Stimulated activated naive B cell treated with anti-CD40 and anti-IgM and Interleukin-4, amounts not matched to agents 10 μg/mL and 1 μg/mL and 100 μg/mL, for 72 hours (primary cell): ENCODE data around the gene RIN3.

Source experiments
- ATAC-seq, 2 donors: fragments of 150-1000 bp; cut with Tn5 transposase; replicated peaks; 2 replicates each; pipeline ENCODE4 v1.10.0; 2021; ENCODE audit warnings: moderate library complexity in 1 of 2
- DNase-seq: peaks from one replicate; pipeline ENCODE4 v3.0.0; 2021
- H3K27ac Mint-ChIP-seq: one replicate; pipeline ENCODE4 v1.8.0; 2022; ENCODE audit warnings: mild to moderate bottlenecking, mixed read lengths
- H3K27me3 Mint-ChIP-seq, 2 donors: one replicate each; pipeline ENCODE4 v1.8.0; 2022; ENCODE audit warnings: mixed read lengths in 2 of 2
- H3K36me3 Mint-ChIP-seq, 2 donors: one replicate each; pipeline ENCODE4 v1.8.0; 2022; ENCODE audit warnings: mixed read lengths in 2 of 2, mild to moderate bottlenecking in 1 of 2
- H3K4me1 Mint-ChIP-seq, 2 donors: one replicate each; pipeline ENCODE4 v1.8.0; 2022; ENCODE audit warnings: mixed read lengths in 2 of 2, mild to moderate bottlenecking in 1 of 2
- H3K4me3 Mint-ChIP-seq, 2 donors: one replicate each; pipeline ENCODE4 v1.8.0; 2022; ENCODE audit warnings: mild to moderate bottlenecking in 2 of 2, mixed read lengths in 2 of 2, moderate library complexity in 1 of 2
- H3K9me3 Mint-ChIP-seq, 2 donors: one replicate each; pipeline ENCODE4 v1.8.0; 2022; ENCODE audit warnings: mixed read lengths in 2 of 2, mild to moderate bottlenecking in 1 of 2

RIN3 gene

DNA sequence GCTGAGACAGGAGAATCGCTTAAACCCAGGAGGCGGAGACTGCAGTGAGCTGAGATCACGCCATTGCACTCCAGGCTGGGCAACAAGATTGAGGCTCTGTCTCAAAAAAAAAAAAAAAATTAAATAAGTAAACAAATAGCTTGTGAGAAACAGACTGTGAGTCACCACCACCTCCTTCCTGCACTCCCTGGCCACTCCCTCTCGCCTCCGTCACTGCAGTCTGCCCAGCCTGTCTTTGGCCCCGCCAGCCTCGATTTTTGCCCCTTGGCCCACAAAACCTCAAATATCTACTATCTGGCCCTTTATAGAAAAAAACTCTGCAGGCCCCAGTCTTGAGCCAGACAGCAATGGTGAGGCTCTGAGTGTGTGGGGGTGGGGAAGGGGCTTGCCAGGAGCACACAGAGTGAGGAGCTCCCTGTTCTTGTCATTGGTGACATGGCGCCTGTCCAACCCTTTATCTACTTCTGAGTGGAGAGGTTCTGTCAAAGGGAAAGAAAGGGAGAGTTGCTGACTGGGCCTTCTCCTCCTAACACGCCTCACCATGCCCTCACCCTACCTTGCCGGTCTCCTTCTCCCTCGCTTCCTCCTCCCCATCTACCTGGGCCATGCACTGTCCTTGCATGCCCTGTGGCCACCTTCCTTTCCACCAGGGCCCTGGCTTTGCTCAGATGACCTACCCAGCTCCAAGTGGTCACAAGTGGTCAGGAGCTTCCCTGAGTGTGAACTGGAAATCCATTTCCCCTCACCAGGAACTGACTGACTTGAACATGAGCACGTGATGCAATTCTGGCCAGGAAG, 212.8 kb downstream of the RIN3 start:
- ATAC-seq (no peak), DNase-seq (no peak)
- H3K4me3 Mint-ChIP-seq = no peak overlapping the region
- H3K27me3 Mint-ChIP-seq = no peaks in the 10 kb centered on the region
- peaks cover 10 to 29% of the 10 kb centered on the region in 2 donors for H3K36me3 Mint-ChIP-seq
- no peak overlapping the region for H3K27ac Mint-ChIP-seq
- H3K4me1 Mint-ChIP-seq = peaks cover 2 to 7% of the 10 kb centered on the region in 2 donors
- peaks cover 4 to 5% of the 10 kb centered on the region in 2 donors for H3K9me3 Mint-ChIP-seq

DNA sequence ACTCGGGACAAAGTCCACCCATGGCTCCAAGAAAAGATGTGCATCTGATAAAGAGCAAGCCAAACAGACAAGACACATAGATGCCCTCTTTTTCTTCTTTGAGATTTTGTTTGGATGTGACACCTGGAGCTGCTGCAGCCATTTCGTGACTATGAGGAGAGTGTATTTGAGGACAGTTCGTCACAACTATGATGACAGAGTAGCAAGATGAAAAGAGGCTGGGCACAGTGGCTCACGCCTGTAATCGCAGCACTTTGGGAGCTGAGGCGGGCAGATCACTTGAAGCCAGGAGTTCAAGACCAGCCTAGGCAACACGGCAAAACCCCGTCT, 213.3 kb downstream of the RIN3 start:
- Mint-ChIP-seq H3K36me3 (peaks cover 15 to 35% of the 10 kb centered on the region in 2 donors), H3K4me3 (no peak overlapping the region), H3K27me3 (no peaks in the 10 kb centered on the region), H3K4me1 (peaks cover 2 to 7% of the 10 kb centered on the region in 2 donors), H3K27ac (no peak overlapping the region), H3K9me3 (peaks cover 8 to 10% of the 10 kb centered on the region in 2 donors)
- ATAC-seq (no peak), DNase-seq (no peak)

DNA sequence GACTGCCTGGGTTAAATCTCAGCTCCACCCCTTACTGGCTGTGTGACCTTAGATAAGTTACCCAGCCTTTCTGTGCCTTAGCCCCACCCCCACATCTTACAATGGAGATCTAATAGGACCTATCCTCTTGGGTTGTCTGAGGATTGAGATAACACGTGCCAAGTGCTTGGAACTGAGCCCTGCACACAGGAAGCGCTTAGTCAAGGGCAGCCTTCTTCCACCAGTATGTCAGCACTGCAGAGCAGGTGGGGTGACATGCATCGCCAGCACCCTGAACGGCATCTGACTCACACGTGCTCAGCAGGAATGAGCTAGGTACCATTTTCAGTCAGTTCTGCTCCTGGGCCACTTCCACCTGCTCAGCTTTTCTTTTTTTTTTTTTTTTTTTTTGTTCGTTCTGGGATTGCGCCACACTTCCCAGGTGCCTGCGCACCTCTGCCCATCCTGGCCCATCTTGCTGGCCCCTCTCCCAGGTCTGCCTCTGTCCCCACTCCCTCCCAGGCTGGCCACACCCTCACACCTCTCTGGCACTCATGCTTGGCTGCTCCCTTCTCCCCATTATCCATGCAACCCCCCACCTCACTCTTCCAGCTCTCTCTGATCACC, 215.3 kb downstream of the RIN3 start:
- peaks cover 8 to 11% of the 10 kb centered on the region in 2 donors for H3K9me3 Mint-ChIP-seq
- no peaks in the 10 kb centered on the region for H3K27me3 Mint-ChIP-seq
- ATAC-seq (peak; percentile 79 to 84), DNase-seq (no peak)
- H3K4me3 Mint-ChIP-seq = no peak overlapping the region
- no peak overlapping the region for H3K27ac Mint-ChIP-seq
- H3K36me3 Mint-ChIP-seq = peaks cover 24 to 43% of the 10 kb centered on the region in 2 donors
- peaks cover 2 to 7% of the 10 kb centered on the region in 2 donors for H3K4me1 Mint-ChIP-seq

DNA sequence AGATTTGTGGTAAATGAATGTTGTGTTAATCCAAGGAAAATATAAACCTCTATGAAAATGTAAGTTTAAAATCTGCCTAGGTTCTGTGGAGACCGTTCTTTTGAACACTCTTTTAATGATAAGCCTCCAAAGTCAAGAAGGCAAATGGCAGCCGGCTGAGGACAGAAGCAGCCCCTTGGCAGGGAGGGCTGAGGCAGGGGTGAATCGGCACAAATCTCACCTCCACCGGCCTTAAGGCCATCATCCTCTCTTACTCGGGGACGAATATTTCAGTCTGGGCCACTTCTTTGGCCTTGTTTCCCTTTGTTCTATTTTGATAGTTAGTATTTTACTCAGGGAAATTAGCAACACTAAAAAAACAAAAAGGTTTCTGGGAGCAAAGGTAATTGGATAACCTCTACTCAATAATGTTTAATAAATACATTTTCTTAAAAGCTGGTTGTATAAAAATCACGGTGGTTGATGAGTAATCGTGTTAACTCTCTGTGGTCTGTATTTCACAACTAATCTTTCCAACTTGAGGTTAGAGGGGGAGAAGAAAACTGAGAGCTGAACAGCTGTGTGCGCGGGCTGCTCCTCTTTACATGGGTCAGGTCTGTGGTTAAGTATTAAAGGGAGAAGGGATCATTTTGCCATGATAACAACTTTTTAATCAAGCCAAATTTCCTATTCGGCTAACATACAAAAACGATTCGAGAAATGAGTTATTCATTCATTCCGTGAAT, 216.2 kb downstream of the RIN3 start:
- H3K4me3 Mint-ChIP-seq = no peak overlapping the region
- no peak overlapping the region for H3K27ac Mint-ChIP-seq
- peaks cover 8 to 11% of the 10 kb centered on the region in 2 donors for H3K9me3 Mint-ChIP-seq
- ATAC-seq = peak; percentile 75 to 81
- peaks cover 24 to 37% of the 10 kb centered on the region in 2 donors for H3K36me3 Mint-ChIP-seq
- no peaks in the 10 kb centered on the region for H3K27me3 Mint-ChIP-seq
- peaks cover 2 to 7% of the 10 kb centered on the region in 2 donors for H3K4me1 Mint-ChIP-seq
- DNase-seq = no peak

DNA sequence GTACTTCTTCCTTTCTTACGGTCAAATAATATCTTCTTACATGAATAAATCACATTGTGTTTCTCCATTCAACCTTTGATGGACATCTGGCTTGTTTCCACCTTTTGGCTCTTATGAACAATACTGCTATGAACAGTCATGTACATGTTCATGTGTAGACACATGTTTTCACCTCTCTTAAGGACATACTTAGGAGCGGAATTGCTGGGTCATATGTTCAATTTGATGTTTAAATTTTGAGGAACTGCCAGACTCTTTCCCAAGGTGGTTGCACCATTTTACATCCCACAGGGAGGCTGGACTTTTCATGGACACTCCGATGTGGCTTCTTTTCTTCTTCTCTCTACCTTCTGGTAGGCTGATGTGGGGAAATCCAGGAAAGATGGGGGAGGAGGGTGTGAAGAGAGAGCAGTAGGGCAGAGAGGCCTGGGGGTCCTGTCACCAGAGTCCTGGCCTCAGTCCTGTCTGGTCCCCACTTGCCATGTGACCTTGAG, 218.1 kb downstream of the RIN3 start:
- H3K27ac Mint-ChIP-seq = no peak overlapping the region

DNA sequence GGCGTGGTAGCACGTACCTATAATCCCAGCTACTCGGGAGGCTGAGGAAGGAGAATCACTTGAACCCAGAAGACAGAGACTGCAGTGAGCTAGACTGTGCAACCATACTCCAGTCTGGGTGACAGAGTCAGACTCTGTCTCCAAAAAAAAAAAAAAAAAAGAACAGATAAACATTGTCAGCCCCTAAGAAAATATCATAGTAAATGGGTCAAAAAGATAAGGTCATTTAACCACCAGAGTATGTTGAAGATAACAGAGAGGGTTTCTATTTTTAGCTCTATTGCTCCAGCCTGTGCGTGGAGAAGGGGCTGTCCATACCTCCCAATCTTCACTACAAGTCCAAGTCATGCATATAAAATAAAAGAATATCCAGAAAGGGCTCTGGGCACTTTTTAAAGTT, 219.4 kb downstream of the RIN3 start:
- H3K27me3 Mint-ChIP-seq = no peaks in the 10 kb centered on the region
- peaks cover 10 to 22% of the 10 kb centered on the region in 2 donors for H3K4me1 Mint-ChIP-seq
- no peak overlapping the region for H3K4me3 Mint-ChIP-seq
- ATAC-seq (no peak), DNase-seq (no peak)
- H3K36me3 Mint-ChIP-seq = peaks cover 19 to 20% of the 10 kb centered on the region in 2 donors
- H3K27ac Mint-ChIP-seq = no peak overlapping the region
- H3K9me3 Mint-ChIP-seq = peaks cover 4 to 7% of the 10 kb centered on the region in 2 donors

More for the DNA sequence above, 218.1 kb downstream of the RIN3 start:
- no peak overlapping the region for H3K4me3 Mint-ChIP-seq
- peaks cover 6 to 10% of the 10 kb centered on the region in 2 donors for H3K9me3 Mint-ChIP-seq
- peaks cover 22 to 29% of the 10 kb centered on the region in 2 donors for H3K36me3 Mint-ChIP-seq
- DNase-seq (no peak), ATAC-seq (no peak)
- peaks cover 4 to 10% of the 10 kb centered on the region in 2 donors for H3K4me1 Mint-ChIP-seq
- no peaks in the 10 kb centered on the region for H3K27me3 Mint-ChIP-seq

DNA sequence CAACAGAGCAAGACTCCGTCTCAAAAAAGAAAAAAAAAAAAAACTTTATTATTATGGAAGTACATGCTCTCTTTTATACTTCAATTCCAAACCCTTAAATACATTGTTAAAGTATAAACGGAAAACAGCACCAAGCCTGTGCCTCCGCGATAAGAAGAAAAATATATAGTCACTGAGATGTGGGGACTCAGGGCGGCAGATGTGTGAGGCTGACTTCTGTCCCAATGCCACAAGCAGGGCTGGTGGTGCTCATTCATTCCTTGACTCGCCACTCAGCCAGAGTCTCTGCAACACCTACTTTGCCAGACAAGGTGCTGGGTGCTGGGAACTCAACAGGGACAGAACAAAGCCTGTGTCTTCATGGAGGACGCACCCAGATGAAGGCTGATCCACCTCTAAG, 221.0 kb downstream of the RIN3 start:
- Mint-ChIP-seq H3K27me3 (no peaks in the 10 kb centered on the region), H3K27ac (no peak overlapping the region), H3K4me3 (no peak overlapping the region), H3K9me3 (peaks cover 4 to 7% of the 10 kb centered on the region in 2 donors), H3K4me1 (peaks cover 13 to 15% of the 10 kb centered on the region in 2 donors), H3K36me3 (peaks cover 19 to 20% of the 10 kb centered on the region in 2 donors)
- DNase-seq (no peak), ATAC-seq (no peak)

DNA sequence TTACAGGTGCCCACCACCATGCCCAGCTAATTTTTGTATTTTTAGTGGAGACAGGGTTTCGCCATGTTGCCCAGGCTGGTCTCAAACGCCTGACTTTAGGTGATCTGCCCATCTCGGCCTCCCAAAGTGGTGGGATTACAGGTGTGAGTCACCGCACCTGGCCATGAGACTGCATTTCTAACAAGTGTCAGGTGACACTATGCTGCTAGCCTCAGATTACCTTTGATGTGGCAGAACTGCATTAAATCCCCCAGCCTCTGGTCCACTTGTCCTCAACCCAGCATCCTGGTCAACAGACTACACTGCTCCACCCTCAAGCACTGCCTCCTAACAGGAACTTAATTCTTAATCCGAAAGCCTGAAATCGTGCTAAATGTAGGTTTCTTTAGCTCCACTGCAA, 221.8 kb downstream of the RIN3 start:
- Mint-ChIP-seq H3K36me3 (peaks cover 20 to 21% of the 10 kb centered on the region in 2 donors), H3K27ac (no peak overlapping the region), H3K4me3 (no peak overlapping the region), H3K4me1 (peaks cover 11 to 15% of the 10 kb centered on the region in 2 donors), H3K27me3 (no peaks in the 10 kb centered on the region), H3K9me3 (peaks cover 4 to 7% of the 10 kb centered on the region in 2 donors)
- ATAC-seq = no peak
- DNase-seq = no peak

DNA sequence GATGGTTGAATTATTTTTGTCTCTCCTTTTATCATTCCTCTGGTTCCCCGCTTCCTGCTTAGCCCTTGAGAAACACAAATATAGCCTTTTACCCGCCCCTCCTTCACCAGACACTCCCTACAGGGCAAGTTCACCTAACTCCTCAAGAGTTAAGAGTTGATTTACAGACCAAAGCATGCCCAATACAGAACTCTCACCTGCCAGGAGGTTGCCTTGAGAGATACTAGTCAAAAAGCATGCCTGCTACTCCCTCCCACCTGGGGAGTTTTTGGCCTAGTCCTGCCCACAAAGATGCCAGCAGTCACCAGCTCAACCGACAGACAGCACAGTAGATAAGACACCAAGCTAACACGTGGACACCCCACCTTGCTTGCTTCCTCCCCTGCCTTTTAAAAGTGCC, 223.6 kb downstream of the RIN3 start:
- peaks cover 6 to 7% of the 10 kb centered on the region in 2 donors for H3K36me3 Mint-ChIP-seq
- no peaks in the 10 kb centered on the region for H3K27me3 Mint-ChIP-seq
- peak overlapping the region; percentile 15 for H3K27ac Mint-ChIP-seq
- peaks cover 11 to 15% of the 10 kb centered on the region in 2 donors for H3K4me1 Mint-ChIP-seq
- peak; percentile 23 to 46 for ATAC-seq
- no peak overlapping the region for H3K4me3 Mint-ChIP-seq
- DNase-seq = no peak
- no peaks in the 10 kb centered on the region for H3K9me3 Mint-ChIP-seq

DNA sequence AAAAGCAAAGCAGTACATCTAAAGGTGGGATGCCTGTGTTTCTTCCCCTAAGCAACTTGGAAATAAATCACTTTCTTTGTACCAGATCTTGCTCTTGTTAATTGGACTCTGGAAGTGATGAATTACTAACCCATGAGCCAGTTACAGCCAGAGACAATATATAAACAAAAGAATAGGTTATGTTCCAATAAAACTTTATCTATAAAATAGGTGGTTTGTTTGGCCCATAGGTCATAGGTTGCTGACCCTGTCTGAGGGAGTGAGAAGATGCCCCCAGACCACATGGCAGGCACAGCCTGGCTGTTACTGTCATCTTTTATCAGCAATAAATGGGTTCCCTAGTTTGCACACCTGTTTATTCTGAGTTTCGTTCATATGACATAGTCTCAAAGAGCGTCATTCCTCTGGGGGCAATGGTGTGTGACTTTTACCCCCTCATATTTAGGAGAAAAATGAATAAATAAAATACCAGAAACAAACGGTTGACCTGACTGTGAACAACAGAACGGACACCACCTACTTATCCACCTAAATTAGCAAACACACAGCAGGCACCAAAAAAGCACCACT, 224.1 kb downstream of the RIN3 start:
- Mint-ChIP-seq H3K36me3 (peaks cover under 1 to 3% of the 10 kb centered on the region in 2 donors), H3K27me3 (no peaks in the 10 kb centered on the region), H3K9me3 (no peaks in the 10 kb centered on the region), H3K27ac (peak overlapping the region; percentile 15), H3K4me1 (peaks cover 11 to 15% of the 10 kb centered on the region in 2 donors), H3K4me3 (no peak overlapping the region)
- no peak for ATAC-seq
- DNase-seq = no peak
